SK-N-SH treated with all-trans-retinoic acid at 6 μM for 48 hours (cell line): ENCODE data around the gene SIDT1.
A peak's percentile ranks its signal among the peaks of the same experiment; 100 is the strongest.

Experiments used
- ATAC-seq: fragments of 200-7000 bp; cut with Tn5 transposase; 3 replicates; pipeline ENCODE4 v1.9.1; 2020; ENCODE audit warnings: mild to moderate bottlenecking, moderate library complexity
- ARNTL ChIP-seq: fragments of 450-650 bp; formaldehyde crosslinking; IDR thresholded peaks from 2 replicates; pipeline ENCODE4 v1.5.0; 2020; ENCODE audit warnings: low read depth, mild to moderate bottlenecking, moderate library complexity, borderline replicate concordance
- BACH2 ChIP-seq: fragments of 250-450 bp; sonication (Bioruptor Pico); IDR thresholded peaks from 2 replicates; pipeline ENCODE4 v1.9.0; 2021; ENCODE audit warnings: mild to moderate bottlenecking, borderline replicate concordance
- ESRRG ChIP-seq: fragments of 250-450 bp; sonication (Bioruptor Pico); IDR thresholded peaks from 2 replicates; pipeline ENCODE4 v1.6.1; 2021; ENCODE audit warnings: mild to moderate bottlenecking
- GLIS3 ChIP-seq: fragments of 250-450 bp; sonication (Bioruptor Pico); IDR thresholded peaks from 2 replicates; pipeline ENCODE4 v1.5.0; 2020; ENCODE audit warnings: mild to moderate bottlenecking, moderate library complexity
- ISL1 ChIP-seq: fragments of 250-450 bp; sonication (Bioruptor Pico); IDR thresholded peaks from 2 replicates; pipeline ENCODE4 v2.1.2; 2022; ENCODE audit warnings: mild to moderate bottlenecking, moderate library complexity
- OSR1 ChIP-seq: fragments of 250-450 bp; sonication (Bioruptor Pico); IDR thresholded peaks from 2 replicates; pipeline ENCODE4 v1.8.0; 2022; ENCODE audit warnings: moderate library complexity, mild to moderate bottlenecking, inconsistent platforms
- PPARA ChIP-seq: fragments of 250-450 bp; sonication (Bioruptor Pico); IDR thresholded peaks from 2 replicates; pipeline ENCODE4 v1.5.0; 2020; ENCODE audit warnings: mild to moderate bottlenecking, borderline replicate concordance
- RARB ChIP-seq: fragments of 250-450 bp; sonication (Bioruptor Pico); IDR thresholded peaks from 2 replicates; pipeline ENCODE4 v1.8.0; 2021; ENCODE audit warnings: mild to moderate bottlenecking, moderate library complexity
- SNAI2 ChIP-seq: fragments of 250-450 bp; sonication (Bioruptor Pico); IDR thresholded peaks from 2 replicates; pipeline ENCODE4 v1.5.0; 2020; ENCODE audit warnings: mild to moderate bottlenecking, moderate library complexity
- TCF4 ChIP-seq: fragments of 250-450 bp; sonication (Bioruptor Pico); IDR thresholded peaks from 2 replicates; pipeline ENCODE4 v1.8.0; 2021; ENCODE audit warnings: mild to moderate bottlenecking, moderate library complexity, borderline replicate concordance
- TOX ChIP-seq: fragments of 250-450 bp; sonication (Bioruptor Pico); IDR thresholded peaks from 2 replicates; pipeline ENCODE4 v1.8.0; 2021; ENCODE audit warnings: mild to moderate bottlenecking, moderate library complexity, borderline replicate concordance
- ZC3H10 ChIP-seq: fragments of 250-450 bp; sonication (Bioruptor Pico); IDR thresholded peaks from 2 replicates; pipeline ENCODE4 v1.5.1; 2021; ENCODE audit warnings: mild to moderate bottlenecking, moderate library complexity
- ZFP3 ChIP-seq: fragments of 250-450 bp; sonication (Bioruptor Pico); IDR thresholded peaks from 2 replicates; pipeline ENCODE4 v1.5.0; 2020; ENCODE audit warnings: mild to moderate bottlenecking, moderate library complexity
- ZFP30 ChIP-seq: fragments of 450-650 bp; formaldehyde crosslinking; IDR thresholded peaks from 2 replicates; pipeline ENCODE4 v1.5.0; 2022; ENCODE audit warnings: mild to moderate bottlenecking, moderate library complexity
- ZNF565 ChIP-seq: fragments of 450-650 bp; formaldehyde crosslinking; conservative IDR thresholded peaks from 2 replicates; pipeline ENCODE4 v1.5.0; 2020; ENCODE audit warnings: low read depth, mild to moderate bottlenecking, moderate library complexity
- ZNF70 ChIP-seq: fragments of 450-650 bp; formaldehyde crosslinking; IDR thresholded peaks from 2 replicates; pipeline ENCODE4 v1.5.0; 2020; ENCODE audit warnings: mild to moderate bottlenecking, moderate library complexity
- ZNF8 ChIP-seq: fragments of 450-650 bp; formaldehyde crosslinking; IDR thresholded peaks from 2 replicates; pipeline ENCODE4 v1.5.0; 2020; ENCODE audit warnings: mild to moderate bottlenecking, moderate library complexity
- TF ChIP-seq, protein P1 (sequence below): fragments of 250-450 bp; sonication (Bioruptor Pico); IDR thresholded peaks from 2 replicates; pipeline ENCODE4 v1.5.0; 2020; ENCODE audit warnings: mild to moderate bottlenecking, moderate library complexity
- TF ChIP-seq, protein P2 (sequence below): fragments of 250-450 bp; sonication (Bioruptor Pico); IDR thresholded peaks from 2 replicates; pipeline ENCODE4 v1.8.0; 2021; ENCODE audit warnings: low read depth, mild to moderate bottlenecking, moderate library complexity, borderline replicate concordance
- TF ChIP-seq, protein P3 (sequence below): fragments of 250-450 bp; sonication (Bioruptor Pico); IDR thresholded peaks from 2 replicates; pipeline ENCODE4 v1.5.1; 2021; ENCODE audit warnings: mild to moderate bottlenecking, moderate library complexity

The SIDT1 gene

DNA sequence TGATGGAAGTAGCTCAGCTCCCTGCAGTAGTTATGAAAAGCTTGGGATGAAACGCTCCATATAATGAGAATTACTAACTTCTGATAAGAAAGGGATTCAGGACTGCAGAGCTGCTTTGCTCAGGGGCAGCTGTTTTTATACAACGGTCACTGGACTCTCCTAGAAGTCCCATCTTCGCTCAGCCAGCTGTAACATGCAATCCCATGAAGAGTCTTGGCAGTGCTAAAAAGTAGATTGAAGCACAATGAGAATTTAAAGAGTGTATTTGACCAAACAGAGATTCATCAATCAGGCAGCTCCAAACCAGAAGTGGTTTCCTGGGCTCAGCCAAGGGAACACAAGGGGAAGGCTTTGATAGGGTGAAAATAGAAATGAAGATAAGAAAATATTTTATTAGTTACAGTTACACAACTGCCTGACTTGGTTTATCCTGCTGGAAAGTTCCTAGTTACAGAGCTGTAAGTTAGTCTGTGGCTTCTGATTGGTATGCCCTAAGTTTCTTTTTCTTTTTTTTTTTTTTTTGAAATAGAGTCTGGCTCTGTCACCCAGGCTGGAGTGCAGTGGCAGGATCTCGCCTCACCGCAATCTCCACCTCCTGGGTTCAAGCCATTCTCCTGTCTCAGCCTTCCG is 24.1 kb downstream of the SIDT1 start (continued):
- TF ChIP-seq, protein P1, sequence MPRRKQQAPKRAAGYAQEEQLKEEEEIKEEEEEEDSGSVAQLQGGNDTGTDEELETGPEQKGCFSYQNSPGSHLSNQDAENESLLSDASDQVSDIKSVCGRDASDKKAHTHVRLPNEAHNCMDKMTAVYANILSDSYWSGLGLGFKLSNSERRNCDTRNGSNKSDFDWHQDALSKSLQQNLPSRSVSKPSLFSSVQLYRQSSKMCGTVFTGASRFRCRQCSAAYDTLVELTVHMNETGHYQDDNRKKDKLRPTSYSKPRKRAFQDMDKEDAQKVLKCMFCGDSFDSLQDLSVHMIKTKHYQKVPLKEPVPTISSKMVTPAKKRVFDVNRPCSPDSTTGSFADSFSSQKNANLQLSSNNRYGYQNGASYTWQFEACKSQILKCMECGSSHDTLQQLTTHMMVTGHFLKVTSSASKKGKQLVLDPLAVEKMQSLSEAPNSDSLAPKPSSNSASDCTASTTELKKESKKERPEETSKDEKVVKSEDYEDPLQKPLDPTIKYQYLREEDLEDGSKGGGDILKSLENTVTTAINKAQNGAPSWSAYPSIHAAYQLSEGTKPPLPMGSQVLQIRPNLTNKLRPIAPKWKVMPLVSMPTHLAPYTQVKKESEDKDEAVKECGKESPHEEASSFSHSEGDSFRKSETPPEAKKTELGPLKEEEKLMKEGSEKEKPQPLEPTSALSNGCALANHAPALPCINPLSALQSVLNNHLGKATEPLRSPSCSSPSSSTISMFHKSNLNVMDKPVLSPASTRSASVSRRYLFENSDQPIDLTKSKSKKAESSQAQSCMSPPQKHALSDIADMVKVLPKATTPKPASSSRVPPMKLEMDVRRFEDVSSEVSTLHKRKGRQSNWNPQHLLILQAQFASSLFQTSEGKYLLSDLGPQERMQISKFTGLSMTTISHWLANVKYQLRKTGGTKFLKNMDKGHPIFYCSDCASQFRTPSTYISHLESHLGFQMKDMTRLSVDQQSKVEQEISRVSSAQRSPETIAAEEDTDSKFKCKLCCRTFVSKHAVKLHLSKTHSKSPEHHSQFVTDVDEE (CRISPR knock-in tag): no peak
- TF ChIP-seq, all 23 proteins: peak for 0

DNA sequence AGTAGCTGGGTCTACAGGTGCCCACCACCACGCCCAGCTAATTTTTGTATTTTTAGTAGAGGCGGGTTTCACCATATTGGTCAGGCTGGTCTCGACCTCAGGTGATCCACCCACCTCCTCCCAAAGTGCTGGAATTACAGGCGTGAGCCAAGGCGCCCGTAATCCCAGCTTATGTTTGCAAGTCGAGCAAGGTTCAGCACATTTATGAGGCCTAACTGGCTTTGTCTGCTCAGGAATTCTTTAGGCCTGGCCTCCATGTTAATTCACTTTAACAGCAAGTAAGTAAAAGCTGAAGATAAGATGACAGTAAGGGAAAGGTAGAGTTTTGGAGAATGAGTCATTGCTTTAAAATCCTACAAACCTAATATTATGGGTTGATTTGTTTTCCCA is 24.6 kb downstream of the SIDT1 start:
- TF ChIP-seq RARB (no peak), ISL1 (CRISPR knock-in tag) (no peak), SNAI2 (no peak), TCF4 (CRISPR knock-in tag) (no peak), ARNTL (CRISPR knock-in tag) (no peak), BACH2 (no peak), ZFP3 (CRISPR knock-in tag) (no peak), PPARA (CRISPR knock-in tag) (no peak), ZFP30 (CRISPR knock-in tag) (no peak), ZNF70 (CRISPR knock-in tag) (no peak), TOX (CRISPR knock-in tag) (no peak), ZC3H10 (CRISPR knock-in tag) (no peak), ZNF565 (CRISPR knock-in tag) (no peak), GLIS3 (CRISPR knock-in tag) (no peak), ESRRG (CRISPR knock-in tag) (no peak), OSR1 (no peak), ZNF8 (no peak)
- TF ChIP-seq, protein P1 (CRISPR knock-in tag): no peak
- TF ChIP-seq, protein P2, sequence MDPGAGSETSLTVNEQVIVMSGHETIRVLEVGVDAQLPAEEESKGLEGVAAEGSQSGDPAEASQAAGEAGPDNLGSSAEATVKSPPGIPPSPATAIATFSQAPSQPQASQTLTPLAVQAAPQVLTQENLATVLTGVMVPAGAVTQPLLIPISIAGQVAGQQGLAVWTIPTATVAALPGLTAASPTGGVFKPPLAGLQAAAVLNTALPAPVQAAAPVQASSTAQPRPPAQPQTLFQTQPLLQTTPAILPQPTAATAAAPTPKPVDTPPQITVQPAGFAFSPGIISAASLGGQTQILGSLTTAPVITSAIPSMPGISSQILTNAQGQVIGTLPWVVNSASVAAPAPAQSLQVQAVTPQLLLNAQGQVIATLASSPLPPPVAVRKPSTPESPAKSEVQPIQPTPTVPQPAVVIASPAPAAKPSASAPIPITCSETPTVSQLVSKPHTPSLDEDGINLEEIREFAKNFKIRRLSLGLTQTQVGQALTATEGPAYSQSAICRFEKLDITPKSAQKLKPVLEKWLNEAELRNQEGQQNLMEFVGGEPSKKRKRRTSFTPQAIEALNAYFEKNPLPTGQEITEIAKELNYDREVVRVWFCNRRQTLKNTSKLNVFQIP (CRISPR knock-in tag): no peak
- TF ChIP-seq, protein P3, sequence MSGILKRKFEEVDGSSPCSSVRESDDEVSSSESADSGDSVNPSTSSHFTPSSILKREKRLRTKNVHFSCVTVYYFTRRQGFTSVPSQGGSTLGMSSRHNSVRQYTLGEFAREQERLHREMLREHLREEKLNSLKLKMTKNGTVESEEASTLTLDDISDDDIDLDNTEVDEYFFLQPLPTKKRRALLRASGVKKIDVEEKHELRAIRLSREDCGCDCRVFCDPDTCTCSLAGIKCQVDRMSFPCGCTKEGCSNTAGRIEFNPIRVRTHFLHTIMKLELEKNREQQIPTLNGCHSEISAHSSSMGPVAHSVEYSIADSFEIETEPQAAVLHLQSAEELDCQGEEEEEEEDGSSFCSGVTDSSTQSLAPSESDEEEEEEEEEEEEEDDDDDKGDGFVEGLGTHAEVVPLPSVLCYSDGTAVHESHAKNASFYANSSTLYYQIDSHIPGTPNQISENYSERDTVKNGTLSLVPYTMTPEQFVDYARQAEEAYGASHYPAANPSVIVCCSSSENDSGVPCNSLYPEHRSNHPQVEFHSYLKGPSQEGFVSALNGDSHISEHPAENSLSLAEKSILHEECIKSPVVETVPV (CRISPR knock-in tag): no peak
- ATAC-seq: no peak

DNA sequence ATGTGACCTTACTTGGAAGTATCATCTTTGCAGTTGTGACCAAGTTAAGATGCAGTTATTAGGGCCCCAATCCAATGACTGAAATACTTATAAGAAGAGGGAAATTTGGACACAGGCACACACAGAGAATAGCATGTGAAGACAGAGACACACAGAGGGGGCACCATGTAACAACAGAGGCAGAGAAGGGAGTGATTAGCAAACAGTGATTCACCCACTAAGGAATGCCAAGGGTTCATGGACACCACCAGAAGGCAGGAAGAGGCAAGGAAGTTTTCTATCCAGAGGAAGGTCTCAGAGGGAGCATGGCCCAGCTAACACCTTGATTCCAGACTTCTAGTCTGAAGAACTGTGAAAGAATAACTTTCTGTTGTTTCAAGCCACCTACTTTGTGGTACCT is 25.0 kb downstream of the SIDT1 start:
- no peak for TF ChIP-seq ZFP3 (CRISPR knock-in tag)
- TF ChIP-seq BACH2: no peak
- TF ChIP-seq, protein P1 (CRISPR knock-in tag): no peak
- no peak for TF ChIP-seq ZNF565 (CRISPR knock-in tag)
- no peak for TF ChIP-seq ESRRG (CRISPR knock-in tag)
- TF ChIP-seq, protein P2 (CRISPR knock-in tag): no peak
- TF ChIP-seq SNAI2: no peak
- no peak for TF ChIP-seq TOX (CRISPR knock-in tag)
- no peak for TF ChIP-seq ISL1 (CRISPR knock-in tag)
- TF ChIP-seq, protein P3 (CRISPR knock-in tag): no peak

More for the DNA sequence above, 25.0 kb downstream of the SIDT1 start:
- peak; percentile 74; the same call in 2 of the 3 replicates for ATAC-seq
